GM12878 (cell line): Measurements from ENCODE around the gene POC5. TPM values are rescaled to one million over a fixed set of nuclear protein-coding genes. Genes with fewer than 3 reads are reported as not detected.

Experiments used
- ATAC-seq: fragments of 200-7000 bp; cut with Tn5 transposase; 3 replicates; pipeline ENCODE4 v1.9.1; 2020; ENCODE audit warnings: mild to moderate bottlenecking, moderate library complexity
- BruUV-seq: library from RNA; stranded (reverse); fragments of 400-500 nt; replicated peaks from 2 replicates; lab custom pipeline; 2021; lab: Mats Ljungman, UMichigan
- CTCF ChIA-PET: fragments of 300-600 bp; sonication (Branson Sonifier 250); formaldehyde crosslinking; extraction: SDS; loops from one replicate; lab custom pipeline; 2021; ENCODE audit warnings: inconsistent platforms; lab: Yijun Ruan, JAX
- POLR2A ChIA-PET: fragments of 350-600 bp; formaldehyde crosslinking; extraction: SDS; loops from one replicate; lab custom pipeline; 2021; ENCODE audit warnings: inconsistent platforms; lab: Charles Lee
- RAD21 ChIA-PET: fragments of 300-600 bp; sonication (Branson Sonifier 250); formaldehyde crosslinking; loops from one replicate; lab custom pipeline; 2023; ENCODE audit warnings: antibody characterized with exemption; ENCODE audit not compliant: unreplicated experiment; lab: Charles Lee
- SMC1A ChIA-PET: fragments of 300-600 bp; sonication (Branson Sonifier 250); formaldehyde crosslinking; loops from one replicate; lab custom pipeline; 2023; ENCODE audit not compliant: unreplicated experiment, uncharacterized antibody; lab: Charles Lee
- DNase-seq: peaks from one replicate; pipeline ENCODE4 v3.0.0-alpha.2; 2011; ENCODE audit warnings: low read depth, low spot score
- FAIRE-seq: peaks from 3 replicates; lab custom pipeline; 2011; peaks lifted over from hg19 to GRCh38; lab: Jason Lieb, UNC
- H2AFZ ChIP-seq: 2 replicates; pipeline ENCODE4 v1.6.0; 2011; ENCODE audit warnings: low read depth, low read length, control low read depth; ENCODE audit not compliant: control insufficient read depth
- H3K27ac ChIP-seq: 2 replicates; pipeline ENCODE4 v1.5.1; 2011; ENCODE audit warnings: control low read depth; ENCODE audit not compliant: control insufficient read depth, insufficient read depth
- H3K27me3 ChIP-seq, 2 experiments: replicated peaks in 1 of 2; 2 replicates each; pipeline versions ENCODE4 v1.6.0 to v1.6.1; 2011; ENCODE audit warnings: low read length in 1 of 2; ENCODE audit not compliant: control insufficient read depth in 2 of 2, insufficient read depth in 2 of 2
- H3K36me3 ChIP-seq, 2 experiments: 2 replicates each; pipeline ENCODE4 v1.5.1; 2011; ENCODE audit warnings: low read length in 1 of 2; ENCODE audit not compliant: control insufficient read depth in 2 of 2, insufficient read depth in 2 of 2
- H3K4me1 ChIP-seq: 2 replicates; pipeline ENCODE4 v1.6.1; 2011; ENCODE audit warnings: mild to moderate bottlenecking, low read length, moderate library complexity, mixed read lengths; ENCODE audit not compliant: control insufficient read depth, insufficient read depth
- H3K4me2 ChIP-seq: 2 replicates; pipeline ENCODE4 v1.6.0; 2011; ENCODE audit warnings: control low read depth; ENCODE audit not compliant: control insufficient read depth, insufficient read depth
- H3K4me3 ChIP-seq: fragments of 200-600 bp; sonication (generic); 2 replicates; pipeline ENCODE4 v1.5.1; 2016
- H3K79me2 ChIP-seq: 2 replicates; pipeline ENCODE4 v1.6.0; 2011; ENCODE audit warnings: low read length; ENCODE audit not compliant: control insufficient read depth, insufficient read depth
- H3K9ac ChIP-seq: 2 replicates; pipeline ENCODE4 v1.8.0; 2011; ENCODE audit warnings: low read length, control low read depth, mixed read lengths; ENCODE audit not compliant: control insufficient read depth, insufficient read depth
- H3K9me3 ChIP-seq: replicated peaks from 3 replicates; pipeline ENCODE4 v1.5.1; 2011; ENCODE audit warnings: mild to moderate bottlenecking, low read length; ENCODE audit not compliant: control insufficient read depth, insufficient read depth
- H4K20me1 ChIP-seq: 2 replicates; pipeline ENCODE4 v1.6.0; 2011; ENCODE audit not compliant: control insufficient read depth, insufficient read depth
- CHD2 ChIP-seq: IDR thresholded peaks from 2 replicates; pipeline ENCODE4 v1.6.1; 2011; ENCODE audit warnings: low read depth, low read length, improper control_type of control experiment, borderline replicate concordance
- IKZF1 ChIP-seq: fragments of 450-650 bp; conservative IDR thresholded peaks from 2 replicates; pipeline ENCODE4 v1.6.1; 2017; ENCODE audit warnings: antibody characterized with exemption, mild to moderate bottlenecking
- PML ChIP-seq: IDR thresholded peaks from 2 replicates; pipeline ENCODE4 v1.6.1; 2012; ENCODE audit warnings: low read length, inconsistent platforms
- SP1 ChIP-seq: IDR thresholded peaks from one replicate; pipeline ENCODE4 v1.6.1; 2011; ENCODE audit warnings: low read depth, low read length
- WGBS: methylation state at CpG from one replicate; pipeline ENCODE4 v1.1.6; 2016; ENCODE audit warnings: low lambda C conversion rate; ENCODE audit not compliant: insufficient replicate concordance, insufficient coverage; ENCODE audit errors: missing lambda C conversion rate; 5-methylcytosine and 5-hydroxymethylcytosine counted together
- in situ Hi-C: fragments of 300-500 bp; cut with MboI; formaldehyde crosslinking; loops from 9 replicates; pipeline ENCODE4 v1.14.3; 2018; ENCODE audit warnings: mixed read lengths
- intact Hi-C: fragments of 100-400 bp; cut with micrococcal nuclease; formaldehyde crosslinking; loops from one replicate; pipeline ENCODE4 v1.14.2; 2022; ENCODE audit not compliant: unreplicated experiment
- polyA plus RNA-seq, 11 experiments: library from polyadenylated mRNA; depleted of rRNA in 4 of 11; unstranded in 6 of 11; stranded (reverse) in 5 of 11; fragments of >200 nt; fragmentation: Nextera tagmentation in 4 of 11; fragmentation: Illumina TruSeq in 1 of 11; extraction: Ambion mirVana in 4 of 11; extraction: Trizol in 1 of 11; gene quantifications; 1 replicate in 1 of 11; 2 replicates in 10 of 11; pipeline versions ENCODE4 v1.2.1 to v1.2.3, GENCODE V29; 2011 to 2016; ENCODE audit warnings: inconsistent platforms in 2 of 11, missing spikeins in 2 of 11, low read depth in 1 of 11
- total RNA-seq, 4 experiments: library from RNA; depleted of rRNA in 3 of 4; stranded (reverse); fragments of >200 nt in 3 of 4; fragmentation: Illumina TruSeq in 1 of 4; extraction: Trizol in 1 of 4; gene quantifications; 2 replicates each; pipeline versions ENCODE4 v1.2.1 to v1.2.3, GENCODE V29; 2013 to 2021
- TF ChIP-seq, protein P1 (sequence below): fragments of 450-650 bp; IDR thresholded peaks from 2 replicates; pipeline ENCODE4 v1.6.1; 2017; ENCODE audit warnings: borderline replicate concordance
- TF ChIP-seq, protein P2 (sequence below): IDR thresholded peaks from 2 replicates; pipeline ENCODE4 v1.6.1; 2011; ENCODE audit warnings: borderline replicate concordance, low read depth, mild to moderate bottlenecking, moderate library complexity, low read length; ENCODE audit not compliant: insufficient read depth, poor library complexity, severe bottlenecking

POC5 gene
- total and polyA plus RNA-seq, 10 of the 15 experiments (the other 5 are each of a cell fraction or from before 2014, with no cell fraction given), result 13.1 to 25.6 (median 21.8) TPM

DNA sequence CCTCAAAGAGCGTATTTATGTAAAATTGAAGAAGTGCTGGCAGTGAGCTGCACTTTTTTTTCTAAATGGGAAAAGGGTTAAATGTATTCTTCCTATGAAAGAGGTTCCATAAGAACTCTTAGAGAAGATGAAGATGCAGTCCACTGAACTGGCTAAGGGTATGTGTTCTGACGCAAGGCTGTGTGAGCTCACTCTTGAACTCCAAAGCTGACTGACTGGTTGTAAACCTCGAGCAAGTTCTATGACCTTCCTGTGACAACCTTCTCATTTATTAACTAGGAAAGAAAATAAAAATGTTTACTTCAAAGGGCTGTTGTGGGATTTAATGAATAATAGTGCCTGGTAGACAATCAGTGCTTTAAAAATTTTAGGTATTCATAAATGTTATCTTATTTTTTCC is 46.7 kb downstream of the POC5 start:
- CTCF ChIA-PET, result interaction anchor here (2.4 kb wide), 1 partner anchor 10 kb away, joined by 24 read pairs; no protein-coding TSS in a partner anchor

More for the DNA sequence above, 46.7 kb downstream of the POC5 start:
- no peak overlapping the region for H2AFZ ChIP-seq
- no peaks in the 10 kb centered on the region for H3K9me3 ChIP-seq
- no peak for DNase-seq
- FAIRE-seq, result no peak
- no TSS peak for BruUV-seq
- no peaks in the 10 kb centered on the region for H3K79me2 ChIP-seq
- no peak overlapping the region for H3K9ac ChIP-seq
- intact Hi-C loops, result loop anchor here (10.0 kb wide), 1 partner anchor 626 kb away; no protein-coding TSS in a partner anchor
- ChIA-PET SMC1A (interaction anchor here (0.9 to 2.3 kb wide), 6 partner anchors 8 to 299 kb away, joined by 3 to 12 read pairs (median 4); no protein-coding TSS in a partner anchor), RAD21 (interaction anchor here (2.4 to 2.6 kb wide), 2 partner anchors 96 to 433 kb away, joined by 15 to 22 read pairs; partner anchors contain the start of gene ANKRD31), POLR2A (no interaction called here)
- H3K27ac ChIP-seq, result no peak overlapping the region
- H3K36me3 ChIP-seq, result peaks cover 0 to 8% of the 10 kb centered on the region in 2 experiments; a peak in 2 of 4 replicates
- TF ChIP-seq, protein P1, sequence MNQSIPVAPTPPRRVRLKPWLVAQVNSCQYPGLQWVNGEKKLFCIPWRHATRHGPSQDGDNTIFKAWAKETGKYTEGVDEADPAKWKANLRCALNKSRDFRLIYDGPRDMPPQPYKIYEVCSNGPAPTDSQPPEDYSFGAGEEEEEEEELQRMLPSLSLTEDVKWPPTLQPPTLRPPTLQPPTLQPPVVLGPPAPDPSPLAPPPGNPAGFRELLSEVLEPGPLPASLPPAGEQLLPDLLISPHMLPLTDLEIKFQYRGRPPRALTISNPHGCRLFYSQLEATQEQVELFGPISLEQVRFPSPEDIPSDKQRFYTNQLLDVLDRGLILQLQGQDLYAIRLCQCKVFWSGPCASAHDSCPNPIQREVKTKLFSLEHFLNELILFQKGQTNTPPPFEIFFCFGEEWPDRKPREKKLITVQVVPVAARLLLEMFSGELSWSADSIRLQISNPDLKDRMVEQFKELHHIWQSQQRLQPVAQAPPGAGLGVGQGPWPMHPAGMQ, result no peak
- TF ChIP-seq CHD2 (no peak), PML (no peak), SP1 (no peak), IKZF1 (no peak)
- TF ChIP-seq, protein P2, sequence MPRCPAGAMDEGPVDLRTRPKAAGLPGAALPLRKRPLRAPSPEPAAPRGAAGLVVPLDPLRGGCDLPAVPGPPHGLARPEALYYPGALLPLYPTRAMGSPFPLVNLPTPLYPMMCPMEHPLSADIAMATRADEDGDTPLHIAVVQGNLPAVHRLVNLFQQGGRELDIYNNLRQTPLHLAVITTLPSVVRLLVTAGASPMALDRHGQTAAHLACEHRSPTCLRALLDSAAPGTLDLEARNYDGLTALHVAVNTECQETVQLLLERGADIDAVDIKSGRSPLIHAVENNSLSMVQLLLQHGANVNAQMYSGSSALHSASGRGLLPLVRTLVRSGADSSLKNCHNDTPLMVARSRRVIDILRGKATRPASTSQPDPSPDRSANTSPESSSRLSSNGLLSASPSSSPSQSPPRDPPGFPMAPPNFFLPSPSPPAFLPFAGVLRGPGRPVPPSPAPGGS, result no peak
- peaks cover 10% of the 10 kb centered on the region for H3K4me1 ChIP-seq
- 79% methylated on average over 3 of the region's 3 CpGs for WGBS
- in situ Hi-C loops, result no loop called here
- ATAC-seq, result no peak
- no peaks in the 10 kb centered on the region for H3K27me3 ChIP-seq
- H4K20me1 ChIP-seq, result 0 out of 2 replicates have a peak, but pooled peaks cover 2% of the 10 kb centered on the region
- H3K4me3 ChIP-seq, result no peak overlapping the region
- H3K4me2 ChIP-seq, result no peak overlapping the region
